Heart left ventricle (tissue), 13 donors: Measurements from ENCODE around the gene GABBR2.

Experiments used
- POLR2A ChIP-seq, 2 donors: fragments of 450-650 bp; IDR thresholded peaks; one replicate each; pipeline ENCODE4 v1.6.1; 2017; ENCODE audit warnings: antibody characterized with exemption in 2 of 2, mild to moderate bottlenecking in 2 of 2, moderate library complexity in 2 of 2
- TF ChIP-seq, protein P1 (sequence below), 12 donors: fragments of 200-600 bp; sonication (generic) in 4 of 12; IDR thresholded peaks; one replicate each; pipeline versions ENCODE4 v1.5.0 to v1.8.0; 2018 to 2022; ENCODE audit warnings: antibody characterized with exemption in 12 of 12, mild to moderate bottlenecking in 5 of 12
- donor health status: ischemic (EF 13 %, LVEDD 7.1; RV severe dilation, severe dysfunction).
- donor health status: DM: no; HTN: yes; CAD: no.
- donor health status: DM: no; HTN: no; CAD: no.
- donor health status: ischemic (EF 25% LVEDD 6.9; RV normal size, moderate dysfunction).
- donor health status: ischemic (EF 25% LVEDD 5.7; RV mildly dilated, moderate dysfunction).
- donor health status: ischemic (EF 35%, LVEDD 5.7; RV mildly dilated, moderate dysfunction).
- donor health status: nonischemic (EF 11% LVEDD 7.7; RV severe dilation, severe dysfunction).
- donor health status: DM: yes; HTN: yes; CAD: no.
- donor health status: PGD.
- donor health status: ischemic (EF 29% LVEDD 5.4; RV normal size, mild dysfunction).
- donor health status: nonischemic (EF 23%, LVEDD 6.1; RV moderate dilation, normal function).

DNA sequence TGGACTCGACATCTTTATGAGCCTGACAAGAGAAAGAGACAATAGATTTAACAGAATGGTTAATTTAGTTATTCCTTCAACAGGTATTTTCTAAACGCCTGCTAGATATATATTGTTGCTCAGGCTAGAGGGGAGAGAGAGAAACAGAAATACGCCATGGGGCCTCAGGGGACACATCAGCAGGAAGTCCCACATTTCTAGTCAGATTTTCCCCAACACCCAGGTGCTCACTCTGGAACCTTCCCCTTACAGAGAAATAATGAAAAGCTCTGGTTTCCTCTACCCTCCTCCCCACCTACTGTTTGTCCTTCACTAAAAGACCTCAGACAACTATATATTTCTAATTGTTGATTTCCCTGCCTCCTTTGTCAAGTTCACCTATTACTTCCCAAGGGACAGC is 323.0 kb downstream of the GABBR2 start:
- TF ChIP-seq, protein P1, sequence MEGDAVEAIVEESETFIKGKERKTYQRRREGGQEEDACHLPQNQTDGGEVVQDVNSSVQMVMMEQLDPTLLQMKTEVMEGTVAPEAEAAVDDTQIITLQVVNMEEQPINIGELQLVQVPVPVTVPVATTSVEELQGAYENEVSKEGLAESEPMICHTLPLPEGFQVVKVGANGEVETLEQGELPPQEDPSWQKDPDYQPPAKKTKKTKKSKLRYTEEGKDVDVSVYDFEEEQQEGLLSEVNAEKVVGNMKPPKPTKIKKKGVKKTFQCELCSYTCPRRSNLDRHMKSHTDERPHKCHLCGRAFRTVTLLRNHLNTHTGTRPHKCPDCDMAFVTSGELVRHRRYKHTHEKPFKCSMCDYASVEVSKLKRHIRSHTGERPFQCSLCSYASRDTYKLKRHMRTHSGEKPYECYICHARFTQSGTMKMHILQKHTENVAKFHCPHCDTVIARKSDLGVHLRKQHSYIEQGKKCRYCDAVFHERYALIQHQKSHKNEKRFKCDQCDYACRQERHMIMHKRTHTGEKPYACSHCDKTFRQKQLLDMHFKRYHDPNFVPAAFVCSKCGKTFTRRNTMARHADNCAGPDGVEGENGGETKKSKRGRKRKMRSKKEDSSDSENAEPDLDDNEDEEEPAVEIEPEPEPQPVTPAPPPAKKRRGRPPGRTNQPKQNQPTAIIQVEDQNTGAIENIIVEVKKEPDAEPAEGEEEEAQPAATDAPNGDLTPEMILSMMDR (IDR thresholded peaks at IDR 0.05): no peak
- TF ChIP-seq POLR2A (IDR thresholded peaks at IDR 0.05): no peak
